Fibroblast of peridontal ligament (primary cell): ENCODE data around the gene GNAQ.
"Not testable (repeated sequence)": the region's sequence is repeated elsewhere in the genome, so short reads cannot be mapped to it uniquely, and the experiment has no call there.

ENCODE experiments used
- DNase-seq: peaks from one replicate; pipeline ENCODE4 v3.0.0-alpha.2; 2010; ENCODE audit errors: extremely low read depth

GNAQ gene

DNA sequence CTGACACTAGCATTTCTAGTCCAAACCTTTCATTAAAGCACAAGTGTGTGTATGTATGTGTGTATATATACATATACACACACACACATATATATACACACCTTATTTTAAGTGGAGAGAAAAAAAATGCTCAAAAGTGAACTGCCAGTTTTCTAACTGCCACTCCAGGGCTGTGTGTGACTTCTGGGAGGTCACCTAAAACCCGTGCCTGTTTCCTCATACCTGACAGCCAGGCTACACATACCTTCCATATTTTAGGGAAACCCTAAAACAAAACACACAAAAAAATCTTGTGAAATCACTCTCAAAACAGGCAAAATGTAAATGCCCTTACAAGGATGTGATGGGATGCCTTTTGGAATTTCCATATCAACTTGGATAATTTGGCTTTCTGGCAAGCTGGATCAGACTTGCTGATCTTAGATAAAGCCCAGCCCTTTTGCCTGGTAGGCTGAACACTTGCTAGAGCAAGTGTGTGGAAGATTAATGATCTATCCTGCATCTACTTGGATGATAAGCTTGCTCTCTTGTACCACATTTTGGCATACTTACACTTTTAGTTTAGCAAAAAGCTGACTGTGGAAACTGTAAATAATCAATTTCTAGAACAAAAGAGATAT, 127.8 kb downstream of the GNAQ start:
- no peak for DNase-seq

DNA sequence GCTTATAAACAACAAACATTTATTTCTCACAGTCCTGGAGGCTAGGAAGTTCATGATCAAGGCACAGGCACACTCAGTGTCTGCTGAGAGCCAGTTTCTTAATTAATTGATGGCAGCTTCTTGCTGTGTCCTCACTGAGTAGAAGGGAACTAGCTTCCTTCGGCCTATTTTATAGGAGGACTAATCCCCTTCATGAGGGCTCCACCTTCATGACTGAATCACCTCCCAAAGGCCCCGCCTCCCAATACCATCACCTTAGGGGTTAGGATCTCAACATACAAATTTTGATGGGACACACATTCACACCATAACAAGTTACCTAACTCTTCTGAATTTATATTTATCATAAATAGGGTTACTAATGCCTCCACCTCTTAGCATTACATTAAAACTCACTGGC, 129.8 kb downstream of the GNAQ start:
- DNase-seq: no peak

DNA sequence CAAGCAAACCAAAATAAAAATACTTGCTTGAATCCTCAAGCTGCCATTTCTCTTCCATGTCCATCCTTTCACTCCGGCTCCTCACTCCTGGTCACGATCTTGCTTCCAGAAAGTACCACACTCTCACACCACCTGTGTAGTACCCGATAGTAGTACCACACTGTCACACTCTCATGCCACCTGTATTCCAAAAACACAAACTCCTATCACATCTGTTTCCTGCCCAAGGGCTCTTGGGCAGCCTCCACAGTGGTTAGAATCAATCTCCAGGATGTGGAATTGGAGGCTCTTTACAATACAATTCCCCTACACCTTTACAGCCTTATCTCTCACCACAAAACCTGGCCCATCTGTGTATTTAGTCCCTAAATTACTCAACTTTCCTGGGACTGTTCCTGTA, 130.6 kb downstream of the GNAQ start:
- DNase-seq: no peak

DNA sequence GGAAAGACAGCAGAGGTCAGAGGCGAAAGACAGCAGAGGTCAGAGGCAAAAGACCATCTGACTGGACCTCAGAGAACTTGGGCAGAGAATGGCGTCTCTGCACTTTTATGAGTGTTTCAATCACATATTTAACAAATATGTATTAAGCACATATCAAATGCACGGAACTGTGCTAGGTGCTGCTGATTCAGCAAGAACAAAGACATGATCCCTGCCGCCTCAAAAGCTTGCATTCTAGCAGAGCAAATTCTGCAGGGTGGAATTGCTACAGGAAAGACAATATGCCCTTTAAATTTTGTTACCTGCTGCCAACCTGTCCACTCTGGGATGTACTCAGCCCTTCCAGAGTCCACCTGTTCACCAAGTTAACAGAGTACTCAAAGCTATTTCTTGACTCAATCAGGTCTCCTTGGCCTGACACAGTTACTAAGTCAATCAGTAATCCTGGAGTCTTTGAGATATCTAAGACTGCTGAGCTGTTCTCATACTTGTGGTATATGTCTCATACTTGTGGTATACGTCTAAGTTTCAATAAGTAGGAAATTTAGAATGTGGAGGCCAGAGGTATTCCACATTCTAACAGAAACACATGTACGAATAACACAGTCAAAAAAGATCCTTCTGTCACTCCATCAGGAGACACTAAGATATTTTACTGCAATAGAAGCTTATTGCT, 131.8 kb downstream of the GNAQ start:
- peak; percentile 85 for DNase-seq

DNA sequence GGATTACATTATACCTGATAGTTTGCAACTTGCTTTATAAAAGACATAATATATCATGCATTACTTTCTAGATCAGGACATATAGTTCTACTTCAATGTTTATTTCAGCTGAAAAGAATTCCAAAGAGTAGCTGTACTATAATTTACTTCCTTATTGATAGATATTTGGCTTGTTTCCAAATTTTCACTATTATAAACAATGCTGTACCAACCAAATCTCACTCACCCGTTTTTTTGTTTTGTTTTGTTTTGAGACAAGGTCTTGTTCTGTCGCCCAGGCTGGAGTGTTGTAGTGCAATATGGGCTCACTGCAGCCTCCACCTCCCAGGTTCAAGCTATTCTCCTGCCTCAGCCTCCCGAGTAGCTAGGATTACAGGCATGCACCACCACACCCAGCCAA, 132.7 kb downstream of the GNAQ start:
- no peak for DNase-seq

DNA sequence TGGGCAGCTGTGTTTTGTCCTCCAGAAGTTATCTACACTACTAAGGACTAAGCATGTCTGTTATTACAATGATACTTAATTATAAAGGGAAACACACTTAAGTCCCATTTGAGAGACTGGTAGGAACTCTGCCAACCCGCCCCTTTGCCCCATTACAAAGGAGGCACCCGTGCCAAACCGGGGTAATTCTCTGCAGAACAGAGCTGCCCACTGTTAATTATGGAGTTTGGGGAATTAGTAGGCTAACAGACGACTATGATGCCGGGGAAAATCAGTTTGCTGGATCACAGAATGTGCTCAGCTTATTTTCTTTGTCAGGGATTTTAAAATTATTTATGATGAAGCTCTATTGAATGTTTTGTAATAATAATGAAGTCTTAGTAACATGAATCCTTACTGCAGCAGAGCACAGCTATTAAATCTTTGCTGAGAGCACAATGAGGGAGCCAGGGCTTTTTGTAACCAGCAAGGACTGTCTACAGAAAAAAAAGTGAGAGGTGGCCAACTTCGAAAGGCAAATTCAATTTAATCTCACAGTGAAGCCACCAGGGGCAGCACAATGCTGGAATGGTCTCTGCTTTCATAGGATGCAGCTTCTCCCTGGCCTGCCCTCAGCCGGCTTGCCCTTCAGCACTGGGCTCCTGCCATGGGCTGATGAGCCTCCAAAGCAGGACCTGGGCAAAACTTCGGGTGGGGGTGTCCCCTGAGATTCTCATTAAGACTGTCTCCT, 134.5 kb downstream of the GNAQ start:
- no peak for DNase-seq

DNA sequence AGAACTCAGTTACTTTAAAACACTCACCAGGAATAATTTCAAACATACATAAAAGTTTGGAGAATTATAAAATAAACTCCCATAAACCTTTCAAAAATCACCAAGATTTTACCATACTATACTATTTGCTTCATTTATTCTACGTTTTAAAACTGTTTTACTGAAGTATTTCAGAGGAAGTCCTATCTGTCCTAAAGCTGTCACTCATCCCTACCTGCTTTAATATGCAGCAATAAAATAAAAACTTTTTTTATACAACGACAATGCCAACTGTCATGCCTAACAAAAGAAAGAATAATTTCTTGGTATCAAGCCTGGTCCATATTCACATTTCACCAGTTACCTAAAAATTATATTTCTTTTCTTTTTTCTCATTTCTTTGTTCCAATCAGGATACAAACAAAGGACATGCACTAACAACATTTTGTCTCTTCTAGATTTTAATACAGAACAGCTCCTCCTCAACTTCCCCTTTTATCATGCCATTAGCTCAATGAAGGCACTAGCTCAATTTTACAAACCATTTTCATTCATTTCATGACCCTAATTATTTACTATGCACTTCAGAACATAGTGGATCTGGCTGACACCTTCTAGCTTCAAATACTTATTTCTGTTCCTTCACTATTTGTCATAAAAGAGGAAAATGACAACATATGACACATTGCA, 135.2 kb downstream of the GNAQ start:
- no peak for DNase-seq

DNA sequence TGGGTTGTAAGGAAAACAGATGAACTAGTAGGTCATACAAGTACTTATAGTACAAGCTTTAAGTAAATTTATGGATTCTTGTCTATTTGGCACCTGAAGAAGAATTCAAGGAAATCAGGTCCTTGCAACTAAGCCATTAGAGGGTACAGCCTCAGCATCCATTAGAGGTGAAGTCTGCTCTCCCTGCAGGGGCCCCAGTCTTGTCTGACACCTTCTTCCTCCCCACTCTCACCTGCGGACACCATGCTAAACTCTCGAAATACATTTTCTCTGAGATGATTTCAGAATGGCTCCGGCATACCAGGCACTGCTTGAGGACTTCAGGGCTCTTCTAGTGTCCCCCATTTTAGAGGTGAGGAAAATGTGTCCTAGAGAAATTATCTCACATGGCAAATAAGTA, 137.9 kb downstream of the GNAQ start:
- DNase-seq: no peak

DNA sequence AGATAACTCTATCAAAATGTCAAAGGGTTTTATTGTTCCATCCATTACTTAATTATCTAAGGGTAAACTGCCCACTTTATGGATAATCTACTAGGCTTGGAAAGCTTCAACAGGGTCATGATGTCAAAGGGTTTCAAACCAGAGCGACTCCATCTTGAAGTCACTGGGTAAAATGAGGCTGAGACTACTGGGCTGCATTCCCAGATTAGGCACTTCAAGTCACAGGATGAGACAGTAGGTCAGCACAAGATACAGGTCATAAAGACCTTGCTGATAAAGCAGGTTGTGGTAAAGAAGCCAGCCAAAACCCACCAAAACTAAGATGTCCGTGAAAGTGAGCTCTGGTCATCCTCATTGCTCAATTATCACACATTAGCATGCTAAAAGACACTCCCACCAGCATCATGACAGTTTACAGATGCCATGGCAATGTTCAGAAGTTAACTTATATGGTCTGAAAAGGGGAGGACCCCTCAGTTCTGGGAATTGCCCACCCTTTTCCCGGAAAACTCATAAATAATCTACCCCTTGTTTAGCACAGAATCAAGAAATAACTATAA, 138.6 kb downstream of the GNAQ start:
- DNase-seq: no peak

DNA sequence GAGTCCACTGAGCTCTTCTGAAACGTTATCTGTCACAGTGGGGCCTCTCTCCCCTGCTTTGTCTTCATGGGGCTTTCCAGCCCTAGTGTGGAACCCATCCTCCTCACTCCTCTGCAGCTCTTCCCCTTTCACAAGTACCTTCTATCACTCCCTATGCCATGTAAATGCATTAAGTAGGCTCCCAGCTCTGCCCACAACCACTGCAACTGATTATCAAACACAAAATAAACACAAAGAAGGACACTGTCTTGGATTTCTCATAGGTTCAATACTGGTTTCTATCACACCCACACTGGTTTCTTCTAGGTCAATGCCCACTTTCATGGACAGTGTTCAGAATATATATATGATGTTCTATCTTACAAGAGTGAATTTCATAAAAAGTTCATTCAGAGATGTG, 139.4 kb downstream of the GNAQ start:
- DNase-seq: no peak

DNA sequence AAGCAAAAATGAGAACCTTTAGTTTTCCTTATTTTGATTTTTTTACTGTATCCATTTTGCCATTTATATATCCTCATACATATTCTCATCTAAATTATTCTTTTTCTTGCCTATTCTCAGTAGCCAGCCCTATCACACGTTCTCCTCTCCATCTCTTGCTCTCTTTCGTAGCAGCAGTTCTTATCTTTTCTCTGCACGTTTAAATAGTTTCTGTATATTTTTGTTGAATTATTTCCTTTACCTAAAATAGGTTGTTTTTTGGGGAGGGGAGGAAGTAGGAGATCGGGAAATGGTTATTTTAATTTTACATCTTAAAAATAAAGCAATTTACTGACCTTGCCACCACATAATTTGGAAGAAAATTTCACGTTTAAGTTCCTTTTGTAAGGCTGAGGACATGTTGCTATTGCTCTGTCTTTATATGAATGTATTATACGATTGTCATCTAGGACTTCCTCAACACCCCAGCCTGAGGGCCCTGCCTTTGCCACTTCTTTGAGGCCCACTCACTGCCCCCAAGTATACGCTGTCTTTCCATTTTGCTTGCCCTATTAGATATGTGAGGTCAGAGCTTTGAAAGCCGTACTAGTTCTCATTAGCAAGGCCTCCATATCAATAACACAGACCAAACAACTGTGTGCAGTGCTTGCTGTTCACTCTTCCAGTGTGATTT, 140.3 kb downstream of the GNAQ start:
- DNase-seq: no peak

DNA sequence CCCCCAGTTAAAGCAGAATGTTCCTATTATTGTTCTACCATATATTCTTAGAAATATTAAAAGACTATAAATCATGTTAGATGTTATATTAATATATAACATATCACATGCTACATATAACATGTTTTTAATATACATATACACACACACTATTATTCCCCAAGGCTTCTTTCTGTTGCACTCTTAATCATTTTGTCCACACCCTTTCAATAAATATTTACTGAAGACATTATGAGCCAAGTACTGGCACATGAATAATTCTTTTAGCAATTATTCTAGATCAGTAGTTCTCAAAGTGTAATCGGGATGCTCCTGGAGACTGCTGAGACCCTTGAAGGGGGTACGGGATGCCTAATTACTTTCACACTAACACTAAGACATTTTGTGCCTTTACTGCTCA, 143.9 kb downstream of the GNAQ start:
- DNase-seq: no peak

DNA sequence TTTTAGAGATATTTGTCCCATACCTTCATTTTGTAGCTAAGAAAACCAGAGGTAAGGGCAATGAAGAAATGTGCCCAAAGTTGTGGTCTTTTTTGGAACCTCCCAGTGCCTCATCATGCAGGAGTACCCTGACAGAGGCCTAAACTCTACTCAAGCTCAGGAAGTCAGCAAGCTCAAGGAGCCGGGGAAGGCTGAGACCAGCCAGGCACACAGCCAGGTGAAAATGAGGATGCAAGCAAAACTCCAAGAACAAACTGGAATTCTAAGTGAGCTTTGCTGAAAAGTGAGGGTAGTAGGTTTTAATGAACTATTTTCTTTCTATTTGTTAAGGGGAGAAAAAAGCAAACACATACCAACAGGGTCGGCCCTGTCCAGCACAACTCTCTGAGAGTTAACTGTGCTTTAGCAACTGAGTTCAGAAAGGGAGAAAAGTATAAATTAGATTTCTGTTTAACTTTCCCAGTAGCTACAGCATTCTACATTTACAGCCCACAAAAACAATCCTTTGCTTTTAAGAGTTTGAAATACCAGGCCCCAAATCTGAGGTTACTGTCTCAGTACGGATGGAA, 146.4 kb downstream of the GNAQ start:
- no peak for DNase-seq

DNA sequence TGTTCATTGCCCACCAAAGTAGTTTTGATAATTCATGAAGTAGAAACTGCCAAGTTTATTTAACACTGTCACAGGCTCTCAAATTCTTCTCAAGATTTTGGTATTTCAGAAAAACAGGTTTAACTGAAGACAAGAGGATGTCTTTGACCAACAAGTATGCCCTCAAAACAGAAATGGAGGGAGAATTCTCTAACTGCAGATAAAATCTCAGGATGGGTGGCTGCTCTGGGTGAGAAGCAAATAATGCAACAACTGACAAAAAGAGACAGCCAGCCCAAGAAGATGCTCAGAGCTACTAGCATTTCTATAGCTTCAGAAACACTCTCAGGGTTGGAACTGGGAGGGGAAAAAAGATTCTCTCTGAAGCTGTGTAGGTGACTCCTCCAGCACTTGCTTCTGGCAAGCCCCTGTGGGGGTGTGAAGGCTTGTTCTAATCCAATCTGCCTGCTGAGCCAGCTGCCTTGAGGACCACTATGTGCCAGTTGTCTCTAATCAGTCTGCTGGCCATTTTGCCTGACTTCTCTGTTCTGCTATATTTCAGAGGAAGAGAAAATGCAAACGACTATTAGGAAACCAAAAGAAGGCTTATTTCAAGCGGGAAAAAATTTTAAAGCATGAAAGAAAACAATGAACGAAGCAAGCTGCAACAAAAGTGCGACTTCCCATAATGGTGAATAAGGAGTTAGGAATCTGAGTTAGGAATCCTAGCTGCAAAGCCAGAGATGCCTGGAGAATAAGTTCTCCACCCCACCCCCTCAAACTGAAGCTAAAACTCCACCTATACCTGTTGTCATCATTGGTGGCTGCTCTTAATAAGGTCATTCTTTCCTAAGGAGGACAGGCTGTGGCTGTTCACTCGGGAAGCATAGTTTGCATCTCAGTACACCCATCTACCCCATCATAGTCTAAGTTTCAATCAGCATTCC, 147.5 kb downstream of the GNAQ start:
- DNase-seq: no peak

DNA sequence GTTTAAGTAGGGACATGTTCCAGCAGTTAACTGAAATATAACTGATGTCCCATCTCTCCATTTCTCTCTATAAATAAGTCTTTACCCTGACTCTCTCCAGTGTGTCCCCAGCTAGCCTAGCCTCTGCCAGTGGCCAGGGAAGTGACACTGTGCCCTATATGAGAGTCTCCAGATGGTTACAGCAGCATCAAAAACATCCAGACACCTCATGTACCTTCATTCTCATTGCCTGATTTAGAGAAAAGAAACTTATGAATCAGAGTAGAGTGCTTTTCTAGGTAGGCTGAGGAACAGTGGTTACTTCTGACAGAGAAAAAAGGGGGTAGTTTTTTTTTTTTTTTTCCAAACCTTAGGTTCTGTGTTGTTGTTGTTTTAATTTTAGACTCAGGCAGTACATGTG, 148.5 kb downstream of the GNAQ start:
- no peak for DNase-seq

DNA sequence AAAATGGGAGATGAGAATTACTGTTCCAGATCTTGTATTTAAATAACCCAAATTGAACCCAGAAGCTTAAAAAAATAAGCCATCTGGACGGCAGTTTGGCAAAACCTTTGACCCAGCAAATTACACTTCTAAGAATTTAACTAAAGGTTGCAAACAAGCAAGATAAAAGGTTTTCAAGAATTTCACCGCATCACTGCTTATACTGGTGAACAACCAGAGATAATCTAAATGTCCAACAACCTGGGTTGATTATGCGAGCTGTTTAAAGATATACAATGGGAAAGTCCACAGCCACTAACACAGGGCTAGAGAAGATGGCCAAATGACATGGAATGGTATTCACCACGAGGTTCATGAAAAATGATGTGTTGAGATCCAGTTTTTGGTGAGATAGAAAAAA, 149.3 kb downstream of the GNAQ start:
- DNase-seq: no peak

DNA sequence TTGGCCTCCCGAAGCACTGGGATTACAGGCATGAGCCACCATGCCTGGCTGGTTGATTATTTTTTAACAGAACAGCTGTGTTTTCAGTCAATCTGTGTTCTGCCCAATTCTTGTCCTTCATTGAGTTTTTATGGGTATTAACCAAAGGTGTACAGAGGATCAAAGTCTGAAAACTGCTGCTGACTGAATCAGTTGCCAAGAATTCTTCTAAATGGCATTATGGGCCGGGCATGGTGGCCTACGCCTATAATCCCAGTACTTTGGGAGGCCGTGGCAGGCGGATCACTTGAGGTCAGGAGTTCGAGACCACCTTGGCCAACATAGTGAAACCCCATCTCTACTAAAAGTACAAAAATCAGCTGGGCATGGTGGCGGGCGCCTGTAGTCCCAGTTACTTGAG, 150.0 kb downstream of the GNAQ start:
- DNase-seq: not testable (repeated sequence)

DNA sequence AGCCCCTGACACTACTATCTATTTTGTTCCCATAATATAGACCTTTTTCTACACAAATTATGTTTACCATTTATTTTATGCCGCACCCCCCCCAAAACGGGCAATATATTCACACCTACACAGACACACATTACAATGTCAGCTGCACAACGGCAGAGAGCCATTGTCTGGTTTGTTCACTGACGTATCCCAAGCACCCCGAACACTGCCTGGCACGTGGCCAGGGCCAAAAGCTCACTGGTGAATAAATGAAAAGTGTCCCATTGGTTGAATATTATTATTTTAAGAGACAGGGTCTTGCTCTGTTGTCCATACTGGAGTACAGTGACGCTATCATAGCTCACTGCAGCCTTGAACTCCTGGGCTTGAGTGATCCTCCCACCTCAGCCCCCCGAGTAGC, 150.5 kb downstream of the GNAQ start:
- no peak for DNase-seq

DNA sequence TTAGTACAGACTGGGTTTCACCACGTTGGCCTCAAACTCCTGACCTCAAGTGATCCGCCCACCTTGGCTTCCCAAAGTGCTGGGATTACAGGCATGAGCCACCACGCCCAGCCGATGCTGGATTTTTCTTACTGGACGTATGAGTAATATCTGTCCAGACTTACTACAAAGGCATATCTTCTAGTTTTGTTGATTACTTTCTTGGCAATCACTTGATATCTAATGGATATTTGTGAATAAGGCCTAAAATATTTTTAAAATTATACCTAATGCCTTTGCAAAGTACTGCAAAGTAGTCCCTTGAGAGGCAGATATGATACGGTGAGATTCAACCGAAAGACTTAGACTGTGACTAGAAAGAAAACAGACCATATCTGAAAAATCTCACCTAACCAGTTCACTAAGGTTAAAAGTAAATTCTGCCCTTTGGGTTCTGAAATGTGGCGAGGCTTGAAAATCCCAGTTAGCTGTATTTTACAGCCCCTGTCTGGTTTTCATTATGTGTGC, 152.1 kb downstream of the GNAQ start:
- no peak for DNase-seq

DNA sequence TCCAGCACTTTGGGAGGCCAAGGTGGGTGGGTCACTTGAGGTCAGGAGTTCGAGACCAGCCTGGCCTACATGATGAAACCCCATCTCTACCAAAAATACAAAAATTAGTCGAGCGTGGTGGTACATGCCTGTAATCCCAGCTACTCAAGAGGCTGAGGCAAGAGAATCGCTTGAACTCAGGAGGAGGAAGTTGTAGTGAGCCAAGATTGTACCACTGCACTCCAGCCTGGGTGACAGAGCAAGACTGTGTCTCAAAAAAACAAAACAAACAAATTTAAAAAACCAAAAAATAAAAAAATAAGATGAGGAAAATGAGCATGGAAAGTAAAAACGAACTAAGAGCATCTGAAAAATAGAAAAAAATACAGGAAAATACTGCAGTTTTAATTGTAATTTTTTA, 152.8 kb downstream of the GNAQ start:
- not testable (repeated sequence) for DNase-seq
